Liver (tissue), 3 donors: Measurements from ENCODE around the gene MSMB.
"Not testable (repeated sequence)": the region's sequence is repeated elsewhere in the genome, so short reads cannot be mapped to it uniquely, and the experiment has no call there.

Experiments used
- FOXA2 ChIP-seq: IDR thresholded peaks from 2 replicates; pipeline ENCODE4 v1.6.1; 2016; ENCODE audit warnings: antibody characterized with exemption
- GABPA ChIP-seq, 2 donors: IDR thresholded peaks in 1 of 2; conservative IDR thresholded peaks in 1 of 2; 2 replicates each; pipeline ENCODE4 v1.6.1; 2016; ENCODE audit warnings: antibody characterized with exemption in 2 of 2, mild to moderate bottlenecking in 1 of 2, moderate library complexity in 1 of 2
- JUND ChIP-seq, 2 donors: IDR thresholded peaks; 2 replicates each; pipeline ENCODE4 v1.6.1; 2016; ENCODE audit warnings: antibody characterized with exemption in 2 of 2
- RAD21 ChIP-seq, 2 donors: IDR thresholded peaks; 2 replicates each; pipeline ENCODE4 v1.6.1; 2016; ENCODE audit warnings: antibody characterized with exemption in 2 of 2, mild to moderate bottlenecking in 2 of 2
- TAF1 ChIP-seq: conservative IDR thresholded peaks from 2 replicates; pipeline ENCODE4 v1.6.1; 2016; ENCODE audit warnings: antibody characterized with exemption, mild to moderate bottlenecking
- TF ChIP-seq, protein P1 (sequence below): fragments of 150-350 bp; IDR thresholded peaks from 2 replicates; pipeline ENCODE4 v1.5.1; 2017; ENCODE audit warnings: improper control_type of control experiment, low read depth, low read length; ENCODE audit not compliant: missing input control
- TF ChIP-seq, protein P2 (sequence below): IDR thresholded peaks from 2 replicates; pipeline ENCODE4 v1.6.1; 2016; ENCODE audit warnings: antibody characterized with exemption, mild to moderate bottlenecking
- donor health status: healthy.
- donor health status: healthy.

DNA sequence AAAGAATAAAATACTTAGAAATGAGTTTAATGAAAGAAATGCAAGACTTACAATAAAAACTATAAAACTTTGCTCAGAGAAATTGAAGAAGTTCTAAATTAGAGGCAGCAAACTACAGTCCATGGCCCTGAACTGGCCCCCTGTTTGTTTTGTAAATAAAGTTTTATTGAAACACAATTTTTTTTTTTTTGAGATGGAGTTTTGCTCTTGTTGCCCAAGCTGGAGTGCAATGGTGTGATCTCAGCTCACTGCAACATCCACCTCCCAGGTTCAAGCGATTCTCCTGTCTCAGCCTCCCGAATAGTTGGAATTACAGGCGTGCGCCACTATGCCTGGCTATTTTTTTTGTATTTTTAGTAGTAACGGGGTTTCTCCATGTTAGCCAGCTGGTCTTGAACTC is 11.9 kb upstream of the MSMB start:
- TF ChIP-seq, protein P1, sequence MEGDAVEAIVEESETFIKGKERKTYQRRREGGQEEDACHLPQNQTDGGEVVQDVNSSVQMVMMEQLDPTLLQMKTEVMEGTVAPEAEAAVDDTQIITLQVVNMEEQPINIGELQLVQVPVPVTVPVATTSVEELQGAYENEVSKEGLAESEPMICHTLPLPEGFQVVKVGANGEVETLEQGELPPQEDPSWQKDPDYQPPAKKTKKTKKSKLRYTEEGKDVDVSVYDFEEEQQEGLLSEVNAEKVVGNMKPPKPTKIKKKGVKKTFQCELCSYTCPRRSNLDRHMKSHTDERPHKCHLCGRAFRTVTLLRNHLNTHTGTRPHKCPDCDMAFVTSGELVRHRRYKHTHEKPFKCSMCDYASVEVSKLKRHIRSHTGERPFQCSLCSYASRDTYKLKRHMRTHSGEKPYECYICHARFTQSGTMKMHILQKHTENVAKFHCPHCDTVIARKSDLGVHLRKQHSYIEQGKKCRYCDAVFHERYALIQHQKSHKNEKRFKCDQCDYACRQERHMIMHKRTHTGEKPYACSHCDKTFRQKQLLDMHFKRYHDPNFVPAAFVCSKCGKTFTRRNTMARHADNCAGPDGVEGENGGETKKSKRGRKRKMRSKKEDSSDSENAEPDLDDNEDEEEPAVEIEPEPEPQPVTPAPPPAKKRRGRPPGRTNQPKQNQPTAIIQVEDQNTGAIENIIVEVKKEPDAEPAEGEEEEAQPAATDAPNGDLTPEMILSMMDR, result not testable (repeated sequence)
- not testable (repeated sequence) for TF ChIP-seq JUND (IDR thresholded peaks at IDR 0.05); FOXA2; GABPA (IDR thresholded peaks at IDR 0.05 in 1 of 2, conservative IDR thresholded peaks at IDR 0.05 in 1 of 2); RAD21 (IDR thresholded peaks at IDR 0.05); TAF1
- TF ChIP-seq, protein P2, sequence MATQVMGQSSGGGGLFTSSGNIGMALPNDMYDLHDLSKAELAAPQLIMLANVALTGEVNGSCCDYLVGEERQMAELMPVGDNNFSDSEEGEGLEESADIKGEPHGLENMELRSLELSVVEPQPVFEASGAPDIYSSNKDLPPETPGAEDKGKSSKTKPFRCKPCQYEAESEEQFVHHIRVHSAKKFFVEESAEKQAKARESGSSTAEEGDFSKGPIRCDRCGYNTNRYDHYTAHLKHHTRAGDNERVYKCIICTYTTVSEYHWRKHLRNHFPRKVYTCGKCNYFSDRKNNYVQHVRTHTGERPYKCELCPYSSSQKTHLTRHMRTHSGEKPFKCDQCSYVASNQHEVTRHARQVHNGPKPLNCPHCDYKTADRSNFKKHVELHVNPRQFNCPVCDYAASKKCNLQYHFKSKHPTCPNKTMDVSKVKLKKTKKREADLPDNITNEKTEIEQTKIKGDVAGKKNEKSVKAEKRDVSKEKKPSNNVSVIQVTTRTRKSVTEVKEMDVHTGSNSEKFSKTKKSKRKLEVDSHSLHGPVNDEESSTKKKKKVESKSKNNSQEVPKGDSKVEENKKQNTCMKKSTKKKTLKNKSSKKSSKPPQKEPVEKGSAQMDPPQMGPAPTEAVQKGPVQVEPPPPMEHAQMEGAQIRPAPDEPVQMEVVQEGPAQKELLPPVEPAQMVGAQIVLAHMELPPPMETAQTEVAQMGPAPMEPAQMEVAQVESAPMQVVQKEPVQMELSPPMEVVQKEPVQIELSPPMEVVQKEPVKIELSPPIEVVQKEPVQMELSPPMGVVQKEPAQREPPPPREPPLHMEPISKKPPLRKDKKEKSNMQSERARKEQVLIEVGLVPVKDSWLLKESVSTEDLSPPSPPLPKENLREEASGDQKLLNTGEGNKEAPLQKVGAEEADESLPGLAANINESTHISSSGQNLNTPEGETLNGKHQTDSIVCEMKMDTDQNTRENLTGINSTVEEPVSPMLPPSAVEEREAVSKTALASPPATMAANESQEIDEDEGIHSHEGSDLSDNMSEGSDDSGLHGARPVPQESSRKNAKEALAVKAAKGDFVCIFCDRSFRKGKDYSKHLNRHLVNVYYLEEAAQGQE, result not testable (repeated sequence)
